Fibroblast of villous mesenchyme (primary cell): ENCODE data around the gene WDR82. TPM values are rescaled to one million over a fixed set of nuclear protein-coding genes. Genes with fewer than 3 reads are reported as not detected.

Experiments used
- DNase-seq: peaks from one replicate; pipeline ENCODE4 v3.0.0-alpha.2; 2010; ENCODE audit warnings: low read depth
- H3K4me3 ChIP-seq: 2 replicates; pipeline ENCODE4 v1.5.1; 2011; ENCODE audit warnings: low read depth, mild to moderate bottlenecking, low read length
- total RNA-seq: library from RNA; depleted of rRNA; stranded (reverse); fragments of >200 nt; gene quantifications from 2 replicates; pipeline ENCODE4 v1.2.3, GENCODE V29; 2012
- TF ChIP-seq, protein P1 (sequence below): IDR thresholded peaks from 2 replicates; pipeline ENCODE4 v1.5.1; 2012; ENCODE audit warnings: low read depth, mild to moderate bottlenecking, low read length; ENCODE audit not compliant: insufficient read depth

Gene WDR82
- total RNA-seq, 1 donor: 68.2 TPM

- H3K4me3 ChIP-seq: no peak overlapping the region
- TF ChIP-seq, protein P1, sequence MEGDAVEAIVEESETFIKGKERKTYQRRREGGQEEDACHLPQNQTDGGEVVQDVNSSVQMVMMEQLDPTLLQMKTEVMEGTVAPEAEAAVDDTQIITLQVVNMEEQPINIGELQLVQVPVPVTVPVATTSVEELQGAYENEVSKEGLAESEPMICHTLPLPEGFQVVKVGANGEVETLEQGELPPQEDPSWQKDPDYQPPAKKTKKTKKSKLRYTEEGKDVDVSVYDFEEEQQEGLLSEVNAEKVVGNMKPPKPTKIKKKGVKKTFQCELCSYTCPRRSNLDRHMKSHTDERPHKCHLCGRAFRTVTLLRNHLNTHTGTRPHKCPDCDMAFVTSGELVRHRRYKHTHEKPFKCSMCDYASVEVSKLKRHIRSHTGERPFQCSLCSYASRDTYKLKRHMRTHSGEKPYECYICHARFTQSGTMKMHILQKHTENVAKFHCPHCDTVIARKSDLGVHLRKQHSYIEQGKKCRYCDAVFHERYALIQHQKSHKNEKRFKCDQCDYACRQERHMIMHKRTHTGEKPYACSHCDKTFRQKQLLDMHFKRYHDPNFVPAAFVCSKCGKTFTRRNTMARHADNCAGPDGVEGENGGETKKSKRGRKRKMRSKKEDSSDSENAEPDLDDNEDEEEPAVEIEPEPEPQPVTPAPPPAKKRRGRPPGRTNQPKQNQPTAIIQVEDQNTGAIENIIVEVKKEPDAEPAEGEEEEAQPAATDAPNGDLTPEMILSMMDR: no peak
- no peak for DNase-seq
Observed at GRCh38 chr3:52218937-52219650, 59.4 kb downstream of the WDR82 start.

DNA sequence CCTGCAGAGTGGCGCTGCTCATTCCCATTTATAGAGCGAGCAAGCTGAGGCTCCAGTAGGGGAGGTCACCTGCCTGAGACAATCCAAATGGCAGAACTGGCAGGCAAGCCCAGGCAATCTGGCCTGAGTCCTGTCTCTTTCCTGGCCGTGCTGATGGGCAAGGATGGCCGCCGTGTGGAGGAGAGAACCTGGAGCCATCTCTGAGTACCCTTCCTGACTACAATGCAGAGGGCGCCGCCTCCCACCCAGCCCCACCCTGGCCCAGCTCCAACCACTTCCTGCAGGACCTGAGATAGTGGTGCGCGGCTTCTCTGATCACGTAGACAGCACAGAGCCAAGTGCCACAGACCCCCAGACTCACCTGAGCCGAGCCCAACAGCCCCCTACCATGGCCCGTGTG is 60.0 kb downstream of the WDR82 start:
- TF ChIP-seq, protein P1: no peak
- DNase-seq: no peak

DNA sequence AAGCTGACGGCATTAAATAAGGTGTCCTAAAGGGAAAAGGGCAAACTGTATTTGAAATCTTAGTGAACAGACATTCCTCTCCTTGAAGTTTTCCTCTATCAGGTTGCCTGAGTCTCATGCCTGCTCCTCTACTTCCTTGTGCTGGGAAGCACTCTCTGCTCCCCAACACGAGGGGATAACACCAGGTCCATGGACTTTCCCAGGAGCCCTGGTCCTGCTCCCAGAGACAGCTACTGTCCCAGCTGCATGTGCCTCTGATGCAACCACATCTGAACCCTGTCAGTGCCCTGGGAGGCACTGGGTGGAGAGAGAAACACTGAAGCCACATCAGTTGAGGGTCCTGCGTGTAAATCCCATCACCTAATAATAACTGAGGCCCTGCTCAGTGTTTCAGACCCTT is 60.4 kb downstream of the WDR82 start:
- DNase-seq: no peak
- TF ChIP-seq, protein P1: no peak
- no peak overlapping the region for H3K4me3 ChIP-seq

More for the DNA sequence above, 60.0 kb downstream of the WDR82 start:
- no peak overlapping the region for H3K4me3 ChIP-seq

DNA sequence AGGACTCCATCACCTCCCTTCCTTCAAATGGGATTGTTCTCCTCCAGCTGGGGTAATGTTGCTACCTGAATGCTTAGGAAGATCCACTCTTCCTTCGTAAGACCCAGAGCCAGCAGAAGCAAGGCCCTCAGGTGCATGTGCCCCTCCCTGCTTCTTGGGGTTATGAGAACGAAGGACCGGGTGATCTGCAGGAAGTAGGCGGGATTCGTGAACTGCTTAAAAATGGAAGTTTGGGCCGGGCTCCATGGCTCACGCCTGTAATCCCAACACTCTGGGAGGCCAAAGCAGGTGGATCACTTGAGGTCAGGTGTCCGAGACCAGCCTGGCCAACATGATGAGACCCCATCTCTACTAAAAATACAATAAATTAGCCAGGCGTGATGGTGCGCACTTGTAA is 61.0 kb downstream of the WDR82 start:
- no peak for DNase-seq
- no peak overlapping the region for H3K4me3 ChIP-seq
- TF ChIP-seq, protein P1: no peak

DNA sequence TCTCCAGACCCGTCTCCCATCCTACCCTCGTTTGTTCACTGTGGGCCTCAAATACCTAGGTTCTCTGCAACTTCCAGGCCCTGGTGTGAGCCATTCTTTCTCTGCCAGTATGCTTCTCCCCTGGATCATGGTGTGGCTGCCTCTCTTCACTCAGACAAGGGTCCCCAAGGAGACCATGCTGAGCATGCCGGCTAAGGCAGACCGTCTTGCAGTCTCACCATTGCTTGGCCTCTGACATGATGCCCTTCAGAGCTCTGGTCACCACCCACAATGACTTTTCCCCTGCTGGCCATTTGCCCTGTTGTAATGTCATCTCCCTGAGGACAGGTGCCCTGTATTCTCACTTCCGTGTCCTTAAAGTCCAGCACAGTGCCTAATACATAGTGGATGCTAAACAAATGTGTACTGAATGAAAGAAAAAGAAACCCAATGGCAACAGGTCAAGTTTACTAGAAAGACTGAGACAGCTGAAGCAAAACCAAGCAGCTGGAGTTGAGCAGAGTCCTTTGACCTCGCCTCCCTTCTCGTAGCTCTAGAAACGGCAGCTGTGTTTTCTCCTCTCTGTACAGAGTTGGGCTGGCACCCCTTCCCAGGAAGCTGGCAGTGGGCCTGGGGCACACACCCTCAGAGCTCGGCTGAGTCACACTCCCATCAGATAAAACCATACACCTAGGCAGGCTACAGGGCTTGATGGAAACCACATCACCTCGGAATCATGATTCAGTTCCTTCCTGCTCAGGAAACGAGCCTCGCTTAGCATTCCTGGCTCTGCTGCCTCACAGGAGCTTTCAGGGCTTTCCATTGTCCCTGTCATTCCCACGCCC is 61.7 kb downstream of the WDR82 start:
- TF ChIP-seq, protein P1: no peak
- peak; percentile 87 for DNase-seq
- no peak overlapping the region for H3K4me3 ChIP-seq

- TF ChIP-seq, protein P1: no peak
- no peak overlapping the region for H3K4me3 ChIP-seq
- DNase-seq: no peak
Observed at GRCh38 chr3:52215351-52215750, 63.1 kb downstream of the WDR82 start.

DNA sequence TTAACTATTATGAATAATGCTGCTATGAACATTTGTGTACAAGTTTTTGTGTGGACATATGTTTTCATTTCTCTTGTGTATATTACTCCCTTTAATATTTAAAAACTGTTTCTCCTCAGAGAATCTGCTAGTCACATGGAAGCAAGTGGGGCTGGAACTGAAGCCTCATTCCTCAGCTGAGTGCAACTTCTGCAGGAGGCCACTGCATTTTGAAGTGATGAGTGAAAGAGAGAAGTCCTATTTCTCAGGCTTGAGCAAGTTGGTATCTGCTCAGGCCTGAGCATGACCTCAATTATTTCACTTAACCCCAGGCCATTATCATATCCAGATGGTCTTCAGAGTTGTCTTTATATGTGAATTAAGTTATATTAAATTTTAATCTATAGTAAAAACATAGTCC is 64.5 kb downstream of the WDR82 start:
- no peak for DNase-seq
- TF ChIP-seq, protein P1: no peak
- no peak overlapping the region for H3K4me3 ChIP-seq
